Fibroblast of the aortic adventitia (primary cell): ENCODE results near the gene PIKFYVE. TPM values are rescaled to one million over a fixed set of nuclear protein-coding genes. Genes with fewer than 3 reads are reported as not detected.
A peak's percentile ranks its signal among the peaks of the same experiment; 100 is the strongest.
"Not testable (repeated sequence)": the region's sequence is repeated elsewhere in the genome, so short reads cannot be mapped to it uniquely, and the experiment has no call there.

ENCODE experiments used
- DNase-seq: peaks from one replicate; pipeline ENCODE4 v3.0.0-alpha.2; 2010; ENCODE audit warnings: low read depth
- H3K4me3 ChIP-seq: 2 replicates; pipeline ENCODE4 v1.5.1; 2011; ENCODE audit warnings: low read depth, mild to moderate bottlenecking, control low read depth, low read length, moderate library complexity
- total RNA-seq: library from RNA; depleted of rRNA; stranded (reverse); fragments of >200 nt; gene quantifications from 2 replicates; pipeline ENCODE4 v1.2.3, GENCODE V29; 2012; ENCODE audit warnings: low replicate concordance
- TF ChIP-seq, protein P1 (sequence below): IDR thresholded peaks from 2 replicates; pipeline ENCODE4 v1.5.1; 2011; ENCODE audit warnings: mild to moderate bottlenecking, low read length, control low read depth, inconsistent platforms; ENCODE audit not compliant: insufficient read depth

The PIKFYVE gene
- total RNA-seq, 1 donor, result 45.8 TPM

GRCh38 chr2:208370881-208371633 is 105.0 kb downstream of the PIKFYVE start:
- DNase-seq, result peak; percentile 23
- TF ChIP-seq, protein P1, sequence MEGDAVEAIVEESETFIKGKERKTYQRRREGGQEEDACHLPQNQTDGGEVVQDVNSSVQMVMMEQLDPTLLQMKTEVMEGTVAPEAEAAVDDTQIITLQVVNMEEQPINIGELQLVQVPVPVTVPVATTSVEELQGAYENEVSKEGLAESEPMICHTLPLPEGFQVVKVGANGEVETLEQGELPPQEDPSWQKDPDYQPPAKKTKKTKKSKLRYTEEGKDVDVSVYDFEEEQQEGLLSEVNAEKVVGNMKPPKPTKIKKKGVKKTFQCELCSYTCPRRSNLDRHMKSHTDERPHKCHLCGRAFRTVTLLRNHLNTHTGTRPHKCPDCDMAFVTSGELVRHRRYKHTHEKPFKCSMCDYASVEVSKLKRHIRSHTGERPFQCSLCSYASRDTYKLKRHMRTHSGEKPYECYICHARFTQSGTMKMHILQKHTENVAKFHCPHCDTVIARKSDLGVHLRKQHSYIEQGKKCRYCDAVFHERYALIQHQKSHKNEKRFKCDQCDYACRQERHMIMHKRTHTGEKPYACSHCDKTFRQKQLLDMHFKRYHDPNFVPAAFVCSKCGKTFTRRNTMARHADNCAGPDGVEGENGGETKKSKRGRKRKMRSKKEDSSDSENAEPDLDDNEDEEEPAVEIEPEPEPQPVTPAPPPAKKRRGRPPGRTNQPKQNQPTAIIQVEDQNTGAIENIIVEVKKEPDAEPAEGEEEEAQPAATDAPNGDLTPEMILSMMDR, result no peak
- no peak overlapping the region for H3K4me3 ChIP-seq

GRCh38 chr2:208371634-208371935 is 105.5 kb downstream of the PIKFYVE start:
- no peak for DNase-seq
- TF ChIP-seq, protein P1, result no peak
- no peak overlapping the region for H3K4me3 ChIP-seq

- H3K4me3 ChIP-seq, result no peak overlapping the region
- DNase-seq, result peak; percentile 76
- TF ChIP-seq, protein P1, result peak; percentile 81
Measured at GRCh38 chr2:208373460-208374089, 107.5 kb downstream of the PIKFYVE start.

GRCh38 chr2:208375491-208376068 is 109.5 kb downstream of the PIKFYVE start:
- no peak for DNase-seq
- TF ChIP-seq, protein P1, result no peak
- H3K4me3 ChIP-seq, result no peak overlapping the region

- H3K4me3 ChIP-seq, result not testable (repeated sequence)
Measured at GRCh38 chr2:208377344-208377860, 111.3 kb downstream of the PIKFYVE start.

DNA sequence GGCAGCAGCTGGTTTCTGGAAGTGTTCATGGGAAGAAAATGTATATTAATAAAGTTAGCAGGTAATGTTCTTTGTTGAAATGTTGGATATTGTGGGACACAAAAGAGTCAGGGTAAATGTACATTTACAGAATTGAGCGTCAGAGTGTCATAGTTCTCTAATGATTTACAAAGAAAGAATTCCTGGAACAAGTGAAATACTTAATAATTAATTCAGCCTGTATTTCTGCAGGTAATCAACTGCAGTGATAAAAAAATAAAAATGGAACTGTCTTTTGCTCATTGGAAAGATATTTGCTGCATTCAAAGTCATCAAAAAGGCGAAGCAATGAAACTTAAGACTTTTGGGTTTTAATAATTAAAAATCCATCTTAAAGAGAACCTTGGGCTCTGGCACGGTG is 113.1 kb downstream of the PIKFYVE start:
- DNase-seq, result no peak

More at GRCh38 chr2:208377344-208377860, 111.3 kb downstream of the PIKFYVE start:
- not testable (repeated sequence) for DNase-seq

More for the DNA sequence above, 113.1 kb downstream of the PIKFYVE start:
- no peak overlapping the region for H3K4me3 ChIP-seq
- TF ChIP-seq, protein P1, result no peak
